Measurements from ENCODE around the gene MCC.
A peak's percentile ranks its signal among the peaks of the same experiment; 100 is the strongest.

Gene MCC

DNA sequence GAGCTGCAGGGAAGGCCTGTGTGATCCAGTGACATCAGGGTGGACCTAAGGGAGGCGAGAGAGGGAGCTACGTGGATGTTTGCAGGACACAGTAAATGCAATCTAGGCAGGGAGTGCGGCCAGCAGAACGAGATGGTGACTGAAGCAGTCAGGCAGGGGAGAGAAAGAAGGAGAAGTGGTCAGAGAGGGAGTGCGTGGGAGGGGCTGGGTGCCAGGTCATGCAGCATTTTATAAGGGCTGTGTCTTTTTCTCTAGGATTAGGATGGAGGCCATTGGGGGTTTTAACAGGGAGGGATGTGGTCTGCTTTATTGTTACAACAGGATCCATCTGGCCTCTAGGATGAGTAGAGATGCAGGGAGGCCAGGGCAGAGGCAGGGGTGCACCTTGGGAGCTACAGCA lies 431.3 kb downstream of the MCC start:
- TF ChIP-seq CTCF (conservative IDR thresholded peaks at IDR 0.05; ENCODE audit: low read depth), result no peak
- DNase-seq (ENCODE audit: low spot score), result no peak
- POLR2A ChIA-PET (ENCODE audit: low non-redundant PET), result no interaction called here
- peak overlapping the region; percentile 58 for H3K27ac ChIP-seq
- CTCF ChIA-PET, result no interaction called here

DNA sequence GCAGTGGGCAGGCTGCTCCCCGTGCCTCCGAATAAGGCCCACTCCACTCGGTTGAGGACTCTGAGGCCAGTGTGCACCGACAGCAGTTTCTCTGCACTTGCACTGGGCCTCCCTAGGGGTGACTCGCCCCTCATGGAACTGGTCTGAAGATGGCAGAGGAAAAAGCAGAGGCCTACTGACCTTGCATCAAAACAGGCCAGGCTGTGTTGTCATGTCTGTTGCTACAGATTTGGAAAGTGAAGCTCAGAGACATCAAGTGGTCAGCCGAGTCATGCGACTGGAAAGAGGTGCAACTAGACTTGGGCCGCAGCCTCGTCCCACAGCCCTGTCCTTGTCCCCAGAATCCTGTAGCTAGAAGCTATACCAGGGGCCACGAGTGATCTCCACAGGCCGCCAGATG lies 433.4 kb downstream of the MCC start:
- CTCF ChIA-PET, result no interaction called here
- DNase-seq (ENCODE audit: low spot score), result no peak
- no peak for TF ChIP-seq CTCF (conservative IDR thresholded peaks at IDR 0.05; ENCODE audit: low read depth)
- H3K27ac ChIP-seq, result no peak overlapping the region
- POLR2A ChIA-PET (ENCODE audit: low non-redundant PET), result interaction anchor here (0.6 kb wide), 1 partner anchor 190 kb away, joined by 3 read pairs; no protein-coding TSS in a partner anchor

- H3K27ac ChIP-seq, result no peak overlapping the region
- CTCF ChIA-PET, result no interaction called here
- DNase-seq (ENCODE audit: low spot score), result no peak
- TF ChIP-seq CTCF (conservative IDR thresholded peaks at IDR 0.05; ENCODE audit: low read depth), result no peak
- POLR2A ChIA-PET (ENCODE audit: low non-redundant PET), result no interaction called here
Measured at GRCh38 chr5:113053511-113053995, 434.7 kb downstream of the MCC start.

DNA sequence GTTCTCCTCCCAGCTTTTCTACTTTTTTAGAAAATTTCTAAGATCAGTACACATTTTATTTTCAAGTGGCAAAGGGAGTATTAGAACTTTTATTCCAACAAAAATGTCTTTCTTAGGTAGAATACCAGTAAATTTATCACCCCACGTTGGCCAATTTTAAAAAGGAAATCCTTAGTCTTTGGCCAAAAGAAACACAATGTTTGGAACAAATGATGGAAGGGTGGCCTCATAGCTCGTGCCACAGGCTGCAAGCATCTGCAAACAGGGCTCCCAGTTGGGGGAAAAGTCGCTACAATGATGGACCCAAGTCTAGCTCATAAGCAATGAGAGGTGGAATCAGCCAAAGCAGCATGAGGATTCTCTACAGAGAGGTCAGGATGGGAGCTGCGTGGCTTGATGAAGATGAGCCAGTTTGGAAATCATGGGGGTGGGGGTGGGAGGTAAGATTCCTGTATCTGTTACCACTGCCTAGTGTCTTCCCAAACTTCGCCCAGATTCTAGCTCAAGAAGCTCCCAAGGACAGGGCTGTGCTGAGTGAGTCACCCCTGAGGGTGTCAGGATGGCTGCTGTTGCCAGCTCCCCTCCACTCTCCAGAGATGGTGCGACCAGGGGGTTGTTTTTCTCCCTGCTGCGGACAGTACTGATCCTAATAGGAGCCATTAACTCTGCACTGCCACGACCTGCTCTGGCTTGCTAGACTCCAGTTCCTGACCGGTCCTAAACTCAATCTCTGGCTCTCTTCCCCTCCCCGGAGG lies 436.0 kb downstream of the MCC start:
- CTCF ChIA-PET, result interaction anchor here (0.6 to 2.2 kb wide), 4 partner anchors 10 to 279 kb away, joined by 3 to 5 read pairs (median 3); no protein-coding TSS in a partner anchor
- DNase-seq (ENCODE audit: low spot score), result peak; percentile 22
- POLR2A ChIA-PET (ENCODE audit: low non-redundant PET), result no interaction called here
- peak overlapping the region; percentile 34 for H3K27ac ChIP-seq
- TF ChIP-seq CTCF (conservative IDR thresholded peaks at IDR 0.05; ENCODE audit: low read depth), result no peak

DNA sequence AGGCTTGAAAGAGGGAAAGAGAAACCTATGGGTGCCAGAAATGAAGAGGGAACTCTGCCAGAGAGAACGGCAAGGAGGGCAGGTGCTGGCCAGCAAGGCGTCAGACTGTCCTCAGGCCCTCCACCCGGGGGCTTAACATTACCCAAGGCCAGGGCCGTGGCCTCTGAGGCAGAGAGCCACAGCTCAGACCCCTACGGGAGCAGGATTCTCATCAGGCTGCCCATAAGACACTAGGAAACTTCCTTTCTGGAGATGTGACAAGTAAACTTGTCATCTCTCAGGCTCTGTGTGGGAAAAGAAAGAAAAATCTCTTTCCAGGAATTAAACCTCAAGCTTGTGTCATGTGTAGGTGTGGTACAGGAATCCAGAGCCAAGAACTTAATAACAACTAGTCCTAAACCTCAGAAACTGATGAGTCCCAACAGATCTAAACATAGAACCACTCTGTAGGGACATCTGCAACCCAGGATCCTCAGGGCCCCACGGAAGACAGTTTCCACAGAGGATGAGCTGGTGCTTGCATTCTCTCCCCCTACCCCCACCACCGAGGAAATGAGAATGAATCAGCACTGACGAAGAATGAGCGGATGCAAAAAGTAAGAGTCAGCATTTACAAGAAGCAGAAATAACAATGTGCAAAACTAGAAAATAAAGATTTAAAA lies 437.4 kb downstream of the MCC start:
- peak; percentile 80 for DNase-seq (ENCODE audit: low spot score)
- POLR2A ChIA-PET (ENCODE audit: low non-redundant PET), result no interaction called here

More for the DNA sequence above, 437.4 kb downstream of the MCC start:
- H3K27ac ChIP-seq, result peak overlapping the region; percentile 90
- CTCF ChIA-PET, result interaction anchor here (0.6 to 2.2 kb wide), 3 partner anchors 8 to 279 kb away, joined by 3 to 5 read pairs (median 5); no protein-coding TSS in a partner anchor
- TF ChIP-seq CTCF (conservative IDR thresholded peaks at IDR 0.05; ENCODE audit: low read depth), result no peak
